ENCODE measurements around the gene DMGDH.
A peak's percentile ranks its signal among the peaks of the same experiment; 100 is the strongest.

The DMGDH gene

DNA sequence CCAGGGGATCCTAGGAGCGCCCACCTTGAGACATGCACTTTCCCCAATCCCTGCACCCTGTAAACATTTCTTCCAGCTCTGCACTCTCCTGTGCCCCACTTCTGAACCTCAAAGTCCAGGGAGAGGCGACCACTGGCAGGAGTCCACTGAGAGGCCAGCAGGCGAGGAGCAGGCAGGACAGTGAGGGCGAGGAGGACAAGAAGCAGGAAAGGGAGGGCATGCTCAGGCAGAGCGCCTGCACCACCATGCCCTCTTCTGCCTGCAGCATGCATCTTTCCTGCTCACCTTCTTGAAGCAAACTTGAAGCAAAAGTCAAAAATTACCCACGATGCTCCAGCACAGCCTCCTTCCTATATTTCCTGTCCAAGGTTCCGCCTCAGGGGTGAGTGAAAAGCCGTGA, 94.4 kb downstream of the DMGDH start:
- no peak for DNase-seq
- Histone ChIP-seq H3K18ac (ENCODE audit: low read length) (no peak overlapping the region), H3K79me1 (ENCODE audit: low read length) (no peaks in the 10 kb centered on the region), H2BK15ac (replicated peaks; ENCODE audit: low read depth) (no peak overlapping the region), H3K27me3 (ENCODE audit: insufficient read depth, low read length, poor library complexity) (no peaks in the 10 kb centered on the region), H4K5ac (ENCODE audit: low read length) (no peak overlapping the region), H3K56ac (ENCODE audit: low read length) (no peak overlapping the region), H3K4me1 (ENCODE audit: control insufficient read depth, low read depth, low read length) (no peaks in the 10 kb centered on the region), H2BK5ac (ENCODE audit: low read length) (no peak overlapping the region), H4K8ac (ENCODE audit: low read depth, low read length) (no peak overlapping the region), H2AK5ac (ENCODE audit: low read length) (no peak overlapping the region), H3K4me3 (ENCODE audit: low read length) (no peak overlapping the region), H3K23ac (ENCODE audit: low read length) (no peak overlapping the region), H3K4me2 (ENCODE audit: low read length) (no peak overlapping the region), H3K27ac (ENCODE audit: low read depth, low read length) (no peak overlapping the region), H3K4ac (ENCODE audit: low read depth, low read length) (no peak overlapping the region), H2BK120ac (ENCODE audit: low read depth, low read length) (no peak overlapping the region), H3K36me3 (ENCODE audit: control insufficient read depth, insufficient read depth, low read length) (no peaks in the 10 kb centered on the region), H3K79me2 (ENCODE audit: control insufficient read depth, insufficient read depth, low read length) (no peaks in the 10 kb centered on the region), H3K9ac (ENCODE audit: low read length) (no peak overlapping the region)
- WGBS (ENCODE audit: extremely low coverage, insufficient coverage, low lambda C conversion rate) = no CpG with 5 or more reads among the region's 8 CpGs

DNA sequence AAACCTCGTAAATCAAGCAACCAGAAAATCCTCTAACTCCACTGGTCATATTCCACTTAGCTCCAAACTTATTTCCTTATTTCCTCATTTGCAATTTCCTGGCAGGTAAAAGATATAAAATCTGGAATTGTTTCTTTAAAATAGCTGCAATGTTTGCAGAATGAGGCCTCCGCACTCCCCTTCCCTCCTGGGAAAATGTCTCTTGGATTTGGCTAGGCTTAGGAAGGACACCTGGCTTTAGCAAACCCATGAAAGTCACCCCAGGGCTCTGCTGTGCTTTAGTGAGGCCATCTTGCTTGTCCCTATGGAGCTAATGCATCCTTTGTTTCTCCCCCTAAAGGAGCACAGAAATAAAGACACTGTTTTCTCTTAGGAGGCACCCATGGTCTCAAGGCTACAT, 94.9 kb downstream of the DMGDH start:
- no peaks in the 10 kb centered on the region for H3K4me1 ChIP-seq (ENCODE audit: control insufficient read depth, low read depth, low read length)
- no peaks in the 10 kb centered on the region for H3K36me3 ChIP-seq (ENCODE audit: control insufficient read depth, insufficient read depth, low read length)
- H3K18ac ChIP-seq (ENCODE audit: low read length) = no peak overlapping the region
- H3K79me1 ChIP-seq (ENCODE audit: low read length) = no peaks in the 10 kb centered on the region
- no peak overlapping the region for H3K4ac ChIP-seq (ENCODE audit: low read depth, low read length)
- no peak overlapping the region for H2BK120ac ChIP-seq (ENCODE audit: low read depth, low read length)
- no peak overlapping the region for H3K4me3 ChIP-seq (ENCODE audit: low read length)
- H3K9ac ChIP-seq (ENCODE audit: low read length) = no peak overlapping the region
- H2AK5ac ChIP-seq (ENCODE audit: low read length) = no peak overlapping the region
- H3K4me2 ChIP-seq (ENCODE audit: low read length) = no peak overlapping the region
- H3K27me3 ChIP-seq (ENCODE audit: insufficient read depth, low read length, poor library complexity) = no peaks in the 10 kb centered on the region
- H3K56ac ChIP-seq (ENCODE audit: low read length) = no peak overlapping the region
- no peaks in the 10 kb centered on the region for H3K79me2 ChIP-seq (ENCODE audit: control insufficient read depth, insufficient read depth, low read length)
- H4K8ac ChIP-seq (ENCODE audit: low read depth, low read length) = no peak overlapping the region
- WGBS (ENCODE audit: extremely low coverage, insufficient coverage, low lambda C conversion rate) = no CpG with 5 or more reads among the region's 2 CpGs
- H4K5ac ChIP-seq (ENCODE audit: low read length) = no peak overlapping the region
- no peak for DNase-seq
- H2BK15ac ChIP-seq (replicated peaks; ENCODE audit: low read depth) = no peak overlapping the region
- no peak overlapping the region for H3K23ac ChIP-seq (ENCODE audit: low read length)
- H3K27ac ChIP-seq (ENCODE audit: low read depth, low read length) = no peak overlapping the region
- no peak overlapping the region for H2BK5ac ChIP-seq (ENCODE audit: low read length)

DNA sequence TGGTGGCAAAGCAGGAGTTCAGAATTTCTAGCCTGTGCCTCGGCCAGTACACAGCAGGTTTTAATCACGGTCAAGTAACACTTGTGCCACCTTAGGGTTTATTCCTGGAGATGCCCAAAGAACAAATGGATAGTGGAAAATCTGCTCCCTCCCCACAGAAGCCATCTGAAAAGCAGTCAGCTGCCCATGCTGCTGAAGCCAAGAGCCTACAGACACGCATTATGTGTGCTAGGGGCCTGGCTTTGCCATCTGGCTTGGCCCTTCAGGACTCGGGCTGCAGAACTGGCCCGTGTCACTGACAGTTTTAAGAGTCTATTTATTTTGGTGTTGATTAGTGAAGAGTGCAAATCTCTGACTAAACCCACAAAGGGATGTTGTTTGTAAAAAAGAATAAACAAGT, 95.5 kb downstream of the DMGDH start:
- no peak overlapping the region for H4K5ac ChIP-seq (ENCODE audit: low read length)
- H3K79me1 ChIP-seq (ENCODE audit: low read length) = no peaks in the 10 kb centered on the region
- H3K4me3 ChIP-seq (ENCODE audit: low read length) = no peak overlapping the region
- H3K4ac ChIP-seq (ENCODE audit: low read depth, low read length) = no peak overlapping the region
- no peaks in the 10 kb centered on the region for H3K79me2 ChIP-seq (ENCODE audit: control insufficient read depth, insufficient read depth, low read length)
- H3K9ac ChIP-seq (ENCODE audit: low read length) = no peak overlapping the region
- no peak overlapping the region for H2BK5ac ChIP-seq (ENCODE audit: low read length)
- no peaks in the 10 kb centered on the region for H3K4me1 ChIP-seq (ENCODE audit: control insufficient read depth, low read depth, low read length)
- H2BK120ac ChIP-seq (ENCODE audit: low read depth, low read length) = no peak overlapping the region
- no peaks in the 10 kb centered on the region for H3K36me3 ChIP-seq (ENCODE audit: control insufficient read depth, insufficient read depth, low read length)
- DNase-seq = no peak
- no peak overlapping the region for H3K56ac ChIP-seq (ENCODE audit: low read length)
- H3K27me3 ChIP-seq (ENCODE audit: insufficient read depth, low read length, poor library complexity) = no peaks in the 10 kb centered on the region
- no peak overlapping the region for H3K23ac ChIP-seq (ENCODE audit: low read length)
- no peak overlapping the region for H3K18ac ChIP-seq (ENCODE audit: low read length)
- no peak overlapping the region for H2AK5ac ChIP-seq (ENCODE audit: low read length)
- no peak overlapping the region for H3K27ac ChIP-seq (ENCODE audit: low read depth, low read length)
- no peak overlapping the region for H3K4me2 ChIP-seq (ENCODE audit: low read length)
- no CpG with 5 or more reads among the region's 5 CpGs for WGBS (ENCODE audit: extremely low coverage, insufficient coverage, low lambda C conversion rate)
- H2BK15ac ChIP-seq (replicated peaks; ENCODE audit: low read depth) = no peak overlapping the region
- H4K8ac ChIP-seq (ENCODE audit: low read depth, low read length) = no peak overlapping the region

DNA sequence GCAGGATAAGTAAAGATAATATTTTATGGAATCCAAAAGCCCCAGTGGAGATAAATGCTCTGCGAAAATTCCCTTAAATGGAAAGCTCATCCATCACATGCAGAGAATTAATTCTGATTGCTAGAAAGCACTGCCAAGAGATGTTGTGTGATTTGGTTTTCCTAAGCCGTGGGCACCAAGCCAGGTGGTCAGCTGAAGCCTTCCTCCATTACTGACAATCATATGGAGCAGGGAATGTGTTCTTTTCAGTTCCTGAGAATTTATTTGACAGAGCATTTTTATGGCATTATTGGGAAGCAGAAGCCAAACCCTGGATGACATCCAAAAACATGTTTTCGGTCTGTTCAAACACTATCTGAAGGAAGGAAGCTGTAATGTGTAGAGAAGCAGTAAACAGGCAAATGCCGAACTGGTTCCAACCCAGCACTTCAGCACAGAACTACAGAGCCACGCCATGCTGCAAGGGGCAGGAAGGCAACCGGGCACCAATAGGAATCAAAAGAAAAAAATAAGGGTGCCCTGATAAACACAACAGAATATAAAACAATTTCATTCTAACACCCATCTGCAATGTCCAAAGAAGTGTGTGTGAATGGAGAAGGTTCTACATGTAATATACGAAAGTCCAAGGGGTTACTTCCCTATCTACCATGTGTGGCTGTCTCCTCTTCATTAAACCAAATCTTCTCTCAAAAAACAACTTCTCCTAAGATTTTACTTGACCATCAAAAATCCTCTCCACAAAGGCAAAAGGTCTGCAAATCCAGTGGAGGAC, 96.6 kb downstream of the DMGDH start:
- Histone ChIP-seq H2BK5ac (ENCODE audit: low read length) (no peak overlapping the region), H3K27ac (ENCODE audit: low read depth, low read length) (no peak overlapping the region), H3K36me3 (ENCODE audit: control insufficient read depth, insufficient read depth, low read length) (no peaks in the 10 kb centered on the region), H2AK5ac (ENCODE audit: low read length) (no peak overlapping the region), H3K18ac (ENCODE audit: low read length) (no peak overlapping the region), H3K56ac (ENCODE audit: low read length) (no peak overlapping the region), H3K4me3 (ENCODE audit: low read length) (no peak overlapping the region), H3K9ac (ENCODE audit: low read length) (no peak overlapping the region), H3K79me2 (ENCODE audit: control insufficient read depth, insufficient read depth, low read length) (no peaks in the 10 kb centered on the region), H3K27me3 (ENCODE audit: insufficient read depth, low read length, poor library complexity) (no peaks in the 10 kb centered on the region), H3K79me1 (ENCODE audit: low read length) (no peaks in the 10 kb centered on the region), H2BK120ac (ENCODE audit: low read depth, low read length) (no peak overlapping the region), H3K23ac (ENCODE audit: low read length) (no peak overlapping the region), H2BK15ac (replicated peaks; ENCODE audit: low read depth) (no peak overlapping the region), H3K4me2 (ENCODE audit: low read length) (no peak overlapping the region), H3K4ac (ENCODE audit: low read depth, low read length) (no peak overlapping the region), H4K5ac (ENCODE audit: low read length) (no peak overlapping the region), H4K8ac (ENCODE audit: low read depth, low read length) (no peak overlapping the region), H3K4me1 (ENCODE audit: control insufficient read depth, low read depth, low read length) (no peaks in the 10 kb centered on the region)
- no peak for DNase-seq
- no CpG with 5 or more reads among the region's 7 CpGs for WGBS (ENCODE audit: extremely low coverage, insufficient coverage, low lambda C conversion rate)

DNA sequence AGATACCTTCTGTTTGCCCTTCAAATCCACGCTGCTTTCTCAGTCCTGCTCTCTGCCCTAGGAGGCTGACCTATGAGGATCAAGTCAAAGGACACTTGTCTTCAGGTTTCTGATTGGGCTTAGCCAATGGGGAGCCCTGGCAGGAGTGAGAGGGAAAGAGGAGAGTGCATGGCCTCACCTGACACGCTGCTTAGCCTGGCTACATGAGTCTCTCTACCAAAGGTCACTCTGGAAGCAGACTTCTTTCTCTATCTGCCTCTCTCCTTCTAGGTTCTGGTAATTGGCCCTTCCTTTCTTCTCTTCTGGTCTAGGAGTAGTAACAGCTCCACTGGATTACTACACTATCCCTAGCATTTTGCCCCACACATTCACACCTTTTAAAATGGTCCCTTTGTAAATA, 97.5 kb downstream of the DMGDH start:
- Histone ChIP-seq H3K27me3 (ENCODE audit: insufficient read depth, low read length, poor library complexity) (no peaks in the 10 kb centered on the region), H3K18ac (ENCODE audit: low read length) (no peak overlapping the region), H2BK120ac (ENCODE audit: low read depth, low read length) (no peak overlapping the region), H3K36me3 (ENCODE audit: control insufficient read depth, insufficient read depth, low read length) (no peaks in the 10 kb centered on the region), H2BK15ac (replicated peaks; ENCODE audit: low read depth) (no peak overlapping the region), H3K79me2 (ENCODE audit: control insufficient read depth, insufficient read depth, low read length) (no peaks in the 10 kb centered on the region), H2AK5ac (ENCODE audit: low read length) (no peak overlapping the region), H2BK5ac (ENCODE audit: low read length) (no peak overlapping the region), H3K4me2 (ENCODE audit: low read length) (no peak overlapping the region), H3K27ac (ENCODE audit: low read depth, low read length) (no peak overlapping the region), H3K9ac (ENCODE audit: low read length) (no peak overlapping the region), H3K4ac (ENCODE audit: low read depth, low read length) (no peak overlapping the region), H3K23ac (ENCODE audit: low read length) (no peak overlapping the region), H3K4me1 (ENCODE audit: control insufficient read depth, low read depth, low read length) (no peaks in the 10 kb centered on the region), H3K4me3 (ENCODE audit: low read length) (no peak overlapping the region), H4K8ac (ENCODE audit: low read depth, low read length) (no peak overlapping the region), H4K5ac (ENCODE audit: low read length) (no peak overlapping the region), H3K79me1 (ENCODE audit: low read length) (no peaks in the 10 kb centered on the region), H3K56ac (ENCODE audit: low read length) (no peak overlapping the region)
- WGBS (ENCODE audit: extremely low coverage, insufficient coverage, low lambda C conversion rate) = no CpG with 5 or more reads among the region's 2 CpGs
- DNase-seq = no peak

DNA sequence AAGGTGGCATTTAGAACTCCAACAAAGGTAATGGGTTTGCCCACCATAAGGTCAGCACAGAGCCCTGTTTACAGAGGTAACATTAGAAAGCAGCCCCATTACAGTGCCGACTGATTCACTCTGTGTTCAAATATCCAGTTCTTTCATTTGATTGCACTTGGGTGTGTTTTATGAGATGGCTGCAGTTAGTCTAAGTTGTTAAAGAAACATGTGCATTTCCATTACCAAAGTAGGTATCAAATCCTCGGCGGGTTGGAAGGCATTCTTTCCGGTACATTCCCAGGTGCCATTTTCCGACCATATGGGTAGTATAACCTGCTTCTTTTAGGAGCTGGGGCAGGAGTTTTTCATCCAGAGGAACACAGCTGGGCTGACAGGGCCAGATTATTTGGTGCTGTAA, 100.7 kb downstream of the DMGDH start:
- WGBS (ENCODE audit: extremely low coverage, insufficient coverage, low lambda C conversion rate) = no CpG with 5 or more reads among the region's 5 CpGs
- H2BK15ac ChIP-seq (replicated peaks; ENCODE audit: low read depth) = no peak overlapping the region
- no peak overlapping the region for H3K27ac ChIP-seq (ENCODE audit: low read depth, low read length)
- H3K23ac ChIP-seq (ENCODE audit: low read length) = no peak overlapping the region
- H3K18ac ChIP-seq (ENCODE audit: low read length) = peak overlapping the region; percentile 75
- DNase-seq = no peak
- H2BK120ac ChIP-seq (ENCODE audit: low read depth, low read length) = no peak overlapping the region
- H4K8ac ChIP-seq (ENCODE audit: low read depth, low read length) = no peak overlapping the region
- H2BK5ac ChIP-seq (ENCODE audit: low read length) = no peak overlapping the region
- no peak overlapping the region for H3K4me3 ChIP-seq (ENCODE audit: low read length)
- H3K79me2 ChIP-seq (ENCODE audit: control insufficient read depth, insufficient read depth, low read length) = no peaks in the 10 kb centered on the region
- H3K4ac ChIP-seq (ENCODE audit: low read depth, low read length) = no peak overlapping the region
- no peak overlapping the region for H2AK5ac ChIP-seq (ENCODE audit: low read length)
- H3K4me1 ChIP-seq (ENCODE audit: control insufficient read depth, low read depth, low read length) = no peaks in the 10 kb centered on the region
- H4K5ac ChIP-seq (ENCODE audit: low read length) = no peak overlapping the region
- H3K36me3 ChIP-seq (ENCODE audit: control insufficient read depth, insufficient read depth, low read length) = no peaks in the 10 kb centered on the region
- H3K9ac ChIP-seq (ENCODE audit: low read length) = no peak overlapping the region
- H3K56ac ChIP-seq (ENCODE audit: low read length) = no peak overlapping the region
- no peaks in the 10 kb centered on the region for H3K27me3 ChIP-seq (ENCODE audit: insufficient read depth, low read length, poor library complexity)
- no peaks in the 10 kb centered on the region for H3K79me1 ChIP-seq (ENCODE audit: low read length)
- H3K4me2 ChIP-seq (ENCODE audit: low read length) = no peak overlapping the region

Data from mesendoderm (in vitro differentiated cells).